HepG2 (cell line): ENCODE measurements around the gene CCDC88C. TPM values are rescaled to one million over a fixed set of nuclear protein-coding genes. Genes with fewer than 3 reads are reported as not detected.

ENCODE experiments used
- ATF5 ChIP-seq: sonication (generic); formaldehyde crosslinking; IDR thresholded peaks from 2 replicates; pipeline ENCODE4 v1.4.0; 2020; ENCODE audit warnings: mild to moderate bottlenecking, low read depth, missing genetic modification reagents
- BCL3 ChIP-seq: sonication (generic); formaldehyde crosslinking; IDR thresholded peaks from 2 replicates; pipeline ENCODE4 v1.5.1; 2020; ENCODE audit warnings: mild to moderate bottlenecking, missing genetic modification reagents, moderate library complexity
- FOXP1 ChIP-seq, 2 experiments: fragments of 450-650 bp in 1 of 2; IDR thresholded peaks; 2 replicates each; pipeline ENCODE4 v1.6.1; 2017 to 2018; ENCODE audit warnings: antibody characterized with exemption in 1 of 2
- KLF16 ChIP-seq, 2 experiments: sonication (generic) in 1 of 2; formaldehyde crosslinking in 1 of 2; IDR thresholded peaks; 2 replicates each; pipeline versions ENCODE4 v1.6.1 to v1.8.0; 2016 to 2023; ENCODE audit warnings: missing genetic modification reagents in 2 of 2, missing compliant biosample characterization in 1 of 2
- KLF6 ChIP-seq: IDR thresholded peaks from 2 replicates; pipeline ENCODE4 v1.8.0; 2016; ENCODE audit warnings: missing biosample characterization, missing genetic modification reagents
- POLR2A ChIP-seq, 2 experiments: IDR thresholded peaks; 2 replicates each; pipeline ENCODE4 v1.6.1; 2011; ENCODE audit warnings: low read depth in 2 of 2, low read length in 2 of 2, mild to moderate bottlenecking in 1 of 2, moderate library complexity in 1 of 2; ENCODE audit not compliant: insufficient read depth in 1 of 2
- PTBP1 ChIP-seq: fragments of 200-400 bp; formaldehyde crosslinking; IDR thresholded peaks from 2 replicates; pipeline ENCODE4 v1.6.1; 2018; ENCODE audit warnings: low read length, low read depth; ENCODE audit not compliant: poor library complexity, severe bottlenecking
- ZBTB14 ChIP-seq: sonication (generic); formaldehyde crosslinking; IDR thresholded peaks from 2 replicates; pipeline ENCODE4 v1.4.0; 2020; ENCODE audit warnings: missing genetic modification reagents
- ZBTB40 ChIP-seq, 2 experiments: fragments of 450-650 bp in 1 of 2; sonication (generic) in 1 of 2; formaldehyde crosslinking in 1 of 2; IDR thresholded peaks; 2 replicates each; pipeline versions ENCODE4 v1.6.1 to v1.8.0; 2016 to 2022; ENCODE audit warnings: antibody characterized with exemption in 1 of 2, mild to moderate bottlenecking in 1 of 2, missing genetic modification reagents in 1 of 2
- ZNF101 ChIP-seq: sonication (generic); formaldehyde crosslinking; IDR thresholded peaks from 2 replicates; pipeline ENCODE4 v1.4.0; 2020; ENCODE audit warnings: mild to moderate bottlenecking, low read depth, missing genetic modification reagents, borderline replicate concordance
- ZNF235 ChIP-seq: sonication (generic); formaldehyde crosslinking; IDR thresholded peaks from 2 replicates; pipeline ENCODE4 v1.8.1; 2023; ENCODE audit warnings: mild to moderate bottlenecking, missing genetic modification reagents, borderline replicate concordance
- ZNF441 ChIP-seq: sonication (generic); formaldehyde crosslinking; IDR thresholded peaks from 2 replicates; pipeline ENCODE4 v1.7.0; 2021; ENCODE audit warnings: missing genetic modification reagents, borderline replicate concordance
- ZNF558 ChIP-seq: sonication (generic); formaldehyde crosslinking; IDR thresholded peaks from 2 replicates; pipeline ENCODE4 v1.9.0; 2022; ENCODE audit warnings: mild to moderate bottlenecking, missing genetic modification reagents, borderline replicate concordance
- ZNF724P ChIP-seq: sonication (generic); formaldehyde crosslinking; IDR thresholded peaks from 2 replicates; pipeline ENCODE4 v1.8.0; 2022; ENCODE audit warnings: missing genetic modification reagents, borderline replicate concordance
- polyA plus RNA-seq, 8 experiments: library from polyadenylated mRNA; depleted of rRNA in 3 of 8; stranded (reverse) in 7 of 8; unstranded in 1 of 8; fragments of >200 nt; fragmentation: Illumina TruSeq in 4 of 8; extraction: Trizol in 4 of 8; gene quantifications; 2 replicates each; pipeline versions ENCODE4 v1.2.1 to v1.2.3, GENCODE V29; 2011 to 2016; ENCODE audit warnings: low read depth in 4 of 8, missing spikeins in 1 of 8, mixed read lengths in 1 of 8; ENCODE audit not compliant: insufficient read depth in 1 of 8
- total RNA-seq, 5 experiments: library from RNA; depleted of rRNA; stranded (reverse); fragments of >200 nt; fragmentation: Illumina TruSeq; extraction: Trizol; gene quantifications; 2 replicates each; pipeline ENCODE4 v1.2.3, GENCODE V29; 2016; ENCODE audit warnings: low read depth in 1 of 5

Gene CCDC88C
- total and polyA plus RNA-seq, 2 of the 13 experiments (the other 11 are each of a cell fraction or from before 2014, with no cell fraction given) = 3.6 to 11.7 TPM

- no peak for TF ChIP-seq ZBTB40 (IDR thresholded peaks at IDR 0.05)
- TF ChIP-seq ZBTB40 (CRISPR knock-in tag; IDR thresholded peaks at IDR 0.05) = peak; percentile 35; the same call in 1 of the 2 replicates
- TF ChIP-seq PTBP1 = no peak
- peak; percentile 20 to 26; a peak in 1 of 4 replicates for TF ChIP-seq POLR2A (IDR thresholded peaks at IDR 0.05; ENCODE audit: insufficient read depth in 1 of 2, low read depth in 2 of 2, low read length in 2 of 2)
- TF ChIP-seq FOXP1 (IDR thresholded peaks at IDR 0.05) = no peak
- no peak for TF ChIP-seq FOXP1 (CRISPR knock-in tag; IDR thresholded peaks at IDR 0.05)
- TF ChIP-seq ATF5 (CRISPR knock-in tag) = peak; percentile 97
- TF ChIP-seq ZBTB14 = peak; percentile 90
- TF ChIP-seq ZNF441 (CRISPR knock-in tag) = peak; percentile 80
- TF ChIP-seq ZNF101 (CRISPR knock-in tag) = 0 out of 2 replicates have a peak, but pooled peaks have one; percentile 46
- TF ChIP-seq BCL3 = peak; percentile 79; the same call in 1 of the 2 replicates
- TF ChIP-seq KLF16 (CRISPR knock-in tag; IDR thresholded peaks at IDR 0.05) = 0 out of 4 replicates have a peak, but pooled peaks of 1 of the 2 experiments have one; percentile 10
- TF ChIP-seq ZNF235 (CRISPR knock-in tag) = 0 out of 2 replicates have a peak, but pooled peaks have one; percentile 57
- TF ChIP-seq ZNF558 (CRISPR knock-in tag) = peak; percentile 37; the same call in 1 of the 2 replicates
- TF ChIP-seq KLF6 (CRISPR knock-in tag) = peak; percentile 72
- peak; percentile 85; the same call in 1 of the 2 replicates for TF ChIP-seq ZNF724P (CRISPR knock-in tag)
These were observed 365 bp upstream of the CCDC88C start (continued) for GRCh38 chr14:91417983-91418386.
